ENCODE measurements around the gene FCAMR. TPM values are rescaled to one million over a fixed set of nuclear protein-coding genes. Genes with fewer than 3 reads are reported as not detected.

The FCAMR gene
- total RNA-seq, 4 donors from 2014 or later = not detected

- DNase-seq (ENCODE audit: low spot score) (no peak), ATAC-seq (ENCODE audit: low FRiP score) (no peak)
- TF ChIP-seq CTCF (IDR thresholded peaks at IDR 0.05) = no peak
Measured at GRCh38 chr1:207006914-207007313, 36.7 kb upstream of the FCAMR start.

GRCh38 chr1:207006083-207006482 lies 35.8 kb upstream of the FCAMR start:
- no peak for TF ChIP-seq CTCF (IDR thresholded peaks at IDR 0.05)
- no peak for DNase-seq (ENCODE audit: low spot score)
- ATAC-seq (ENCODE audit: low FRiP score) = no peak

GRCh38 chr1:207004931-207005830 lies 34.9 kb upstream of the FCAMR start:
- no peak for TF ChIP-seq CTCF (IDR thresholded peaks at IDR 0.05)
- DNase-seq (ENCODE audit: low spot score) (no peak), ATAC-seq (ENCODE audit: low FRiP score) (no peak)

GRCh38 chr1:207003210-207003609 lies 33.0 kb upstream of the FCAMR start:
- no peak for TF ChIP-seq CTCF (IDR thresholded peaks at IDR 0.05)
- no peak for DNase-seq (ENCODE audit: low spot score)
- ATAC-seq (ENCODE audit: low FRiP score) = no peak

GRCh38 chr1:207002724-207003146 lies 32.5 kb upstream of the FCAMR start:
- no peak for DNase-seq (ENCODE audit: low spot score)
- ATAC-seq (ENCODE audit: low FRiP score) = no peak
- TF ChIP-seq CTCF (IDR thresholded peaks at IDR 0.05) = no peak

DNA sequence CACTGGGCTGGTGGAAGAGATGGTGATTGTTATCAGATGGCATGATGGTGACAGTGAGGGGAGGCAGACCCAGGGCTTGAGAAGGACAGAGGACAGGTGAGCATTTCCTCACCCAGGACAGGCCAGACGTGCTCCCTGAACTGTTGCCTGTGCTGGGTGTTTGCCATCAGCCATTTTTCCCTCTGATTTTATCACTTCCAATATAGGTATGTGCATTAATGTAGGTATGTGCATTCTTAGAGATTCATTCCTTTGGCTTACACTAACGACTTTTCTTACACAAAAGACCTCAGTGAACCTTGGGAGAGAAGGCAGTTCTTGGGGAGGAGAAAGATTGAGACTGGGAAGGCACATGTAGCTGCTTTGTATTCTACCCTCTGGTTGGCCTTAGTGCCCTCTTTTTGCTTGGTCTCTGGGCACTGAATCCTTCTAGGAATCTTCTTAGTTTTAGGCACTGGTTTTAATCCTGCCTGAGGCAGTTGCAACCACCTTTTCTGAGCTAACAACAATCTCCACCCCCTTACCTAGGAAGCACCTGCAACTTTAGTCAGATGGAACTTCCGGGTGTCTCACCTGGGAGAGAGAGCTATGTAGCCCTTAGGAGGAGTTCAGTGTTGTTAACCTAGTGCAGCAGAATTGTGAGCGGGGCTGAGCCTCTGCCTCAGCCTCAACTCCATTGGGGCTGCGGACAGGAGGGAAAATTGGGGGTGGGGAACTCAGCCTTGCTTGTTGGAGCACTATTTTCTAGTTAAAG lies 31.4 kb upstream of the FCAMR start:
- DNase-seq (ENCODE audit: low spot score) (no peak), ATAC-seq (ENCODE audit: low FRiP score) (no peak)
- TF ChIP-seq CTCF (IDR thresholded peaks at IDR 0.05) = no peak

Data from omental fat pad (tissue), 4 donors.